Renal cortical epithelial cell (primary cell): ENCODE measurements around the gene HAUS7. TPM values are rescaled to one million over a fixed set of nuclear protein-coding genes. Genes with fewer than 3 reads are reported as not detected.
A peak's percentile ranks its signal among the peaks of the same experiment; 100 is the strongest.

ENCODE experiments used
- DNase-seq: peaks from one replicate; pipeline ENCODE4 v3.0.0-alpha.2; 2011; ENCODE audit warnings: low read depth
- total RNA-seq: library from RNA; depleted of rRNA; stranded (reverse); fragments of >200 nt; gene quantifications from 2 replicates; pipeline ENCODE4 v1.2.3, GENCODE V29; 2014

Gene HAUS7
- total RNA-seq, 1 donor from 2014 or later: 6.5 TPM

DNA sequence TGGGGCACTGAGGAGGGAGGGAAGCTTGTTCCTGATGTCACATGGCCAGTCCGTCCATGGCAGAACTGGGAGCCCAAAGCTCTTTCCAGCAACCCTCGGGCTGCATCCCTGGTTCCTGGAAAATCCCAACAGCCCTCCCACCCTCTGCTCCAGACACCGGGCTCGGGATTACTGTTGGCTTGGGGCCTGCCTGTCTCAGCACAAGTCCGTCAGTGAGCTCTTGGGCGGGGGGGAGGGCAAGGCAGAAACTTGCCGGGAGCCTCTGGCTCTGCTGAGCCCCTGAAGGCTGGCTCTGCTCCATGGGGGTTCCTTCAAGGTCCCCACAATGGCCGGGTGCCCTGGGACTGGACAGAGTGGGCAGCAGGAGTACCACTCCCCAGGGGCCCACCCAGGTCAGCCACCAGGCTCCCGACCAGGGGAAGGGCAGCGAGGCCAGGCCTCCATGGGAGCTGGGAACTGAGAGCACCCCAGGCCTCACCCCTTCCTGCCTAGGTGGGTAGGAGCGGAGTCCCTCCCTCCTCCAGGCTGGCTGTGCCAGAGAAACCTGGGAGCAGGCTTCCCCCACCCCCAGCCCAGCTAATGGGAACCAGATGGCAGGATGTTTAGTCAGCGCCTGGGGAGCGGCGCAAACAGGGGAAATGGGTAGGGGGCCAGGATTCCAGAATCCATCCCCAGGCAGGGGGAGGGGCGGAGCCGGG, 6.4 kb upstream of the HAUS7 start:
- DNase-seq: no peak

DNA sequence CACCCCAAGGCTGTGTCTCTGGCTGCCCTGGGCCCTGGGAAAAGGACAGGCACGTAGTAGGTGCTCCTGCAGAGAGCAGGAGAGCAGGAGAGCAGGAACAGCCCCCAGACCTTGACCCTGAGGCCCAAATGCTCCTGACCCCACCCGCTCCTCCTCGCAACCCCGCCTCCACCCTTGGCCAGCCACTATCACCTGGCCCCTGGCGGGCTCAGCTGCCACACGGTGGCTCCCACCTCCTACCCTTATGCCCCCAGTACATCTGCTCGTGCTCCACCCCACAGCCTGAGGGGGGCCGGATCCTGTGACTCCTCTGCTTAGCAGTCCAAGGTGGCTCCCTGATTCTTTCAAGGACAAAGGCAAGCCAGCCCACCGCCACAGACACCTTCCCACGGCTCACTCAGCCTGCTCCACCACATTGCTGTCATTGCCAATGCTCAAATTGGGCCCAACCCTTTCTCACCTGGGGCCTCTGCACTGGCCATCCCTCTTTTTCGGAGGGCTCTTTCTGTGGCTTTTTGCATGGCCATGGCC, 5.4 kb upstream of the HAUS7 start:
- no peak for DNase-seq

- no peak for DNase-seq
Measured at GRCh38 chrX:153475271-153475670, 4.9 kb upstream of the HAUS7 start.

- no peak for DNase-seq
Measured at GRCh38 chrX:153474718-153475117, 4.3 kb upstream of the HAUS7 start.

DNA sequence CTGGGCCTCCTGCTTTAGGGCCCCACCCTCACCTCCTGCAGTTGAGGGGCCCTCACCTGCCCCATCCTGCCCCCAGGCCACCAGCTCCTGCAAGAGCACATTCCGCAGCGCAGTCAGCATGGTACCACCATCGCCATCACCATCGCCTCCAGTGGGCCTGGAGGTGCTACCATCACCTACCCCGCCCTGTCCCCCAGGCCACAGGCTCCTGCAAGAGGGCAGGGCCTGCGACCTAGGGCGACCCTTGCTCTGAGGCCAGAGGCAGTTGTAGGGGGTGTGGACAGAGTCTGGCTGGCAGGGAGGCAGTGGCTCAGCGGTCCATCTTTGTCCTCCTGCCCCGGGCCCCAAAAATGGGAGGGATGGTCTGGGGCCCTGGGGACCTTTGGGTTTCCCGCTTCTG, 3.9 kb upstream of the HAUS7 start:
- no peak for DNase-seq

DNA sequence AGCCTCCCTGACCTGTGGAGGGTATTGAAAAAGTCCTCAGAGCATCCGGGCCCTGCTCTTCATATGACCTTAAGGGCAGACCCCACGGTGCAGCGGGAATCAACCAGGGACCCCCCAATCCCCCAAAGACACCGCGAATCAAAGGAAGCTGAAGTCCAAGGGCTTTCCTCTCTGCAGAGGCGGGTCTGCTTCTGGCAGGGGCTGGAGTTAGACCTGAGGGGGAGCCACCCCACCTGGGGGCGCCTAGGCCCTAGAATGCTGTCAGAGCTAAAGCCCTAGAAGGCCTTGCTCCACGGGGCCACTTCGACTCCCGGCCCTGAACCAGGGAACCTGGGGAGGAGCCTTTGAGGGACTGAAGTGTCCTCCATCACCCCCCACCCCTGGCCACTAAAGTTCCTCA, 2.8 kb upstream of the HAUS7 start:
- no peak for DNase-seq

DNA sequence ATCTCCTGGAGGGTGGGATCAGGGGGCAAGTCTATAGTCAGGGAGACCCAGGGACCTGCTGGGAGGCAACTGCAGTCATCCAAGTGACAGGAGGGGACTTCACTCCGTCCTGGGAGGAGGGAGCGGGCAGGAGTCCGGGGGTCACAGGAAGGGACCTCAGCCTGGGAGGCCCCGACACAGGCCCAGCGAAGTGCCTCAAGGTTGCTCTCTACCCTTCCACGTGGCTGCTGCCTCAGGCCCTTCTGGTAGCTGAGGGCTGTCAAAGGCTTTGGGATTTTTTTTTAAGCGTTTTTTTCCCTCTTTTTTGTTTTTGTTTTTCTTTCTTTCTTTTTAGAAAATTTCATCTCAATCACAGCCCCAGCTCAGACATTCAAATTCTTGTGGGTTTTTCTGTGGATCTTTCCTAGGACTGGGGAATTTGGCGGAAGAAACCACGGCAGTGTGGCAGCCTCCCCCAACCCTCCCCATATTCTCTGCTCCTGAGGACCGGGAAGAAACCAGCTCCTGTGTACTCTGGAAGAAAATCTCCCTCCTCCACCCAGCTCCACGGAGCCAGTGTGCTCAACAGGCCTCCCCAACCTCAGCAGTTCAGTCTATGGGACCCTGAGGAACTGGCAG, 1.4 kb upstream of the HAUS7 start:
- no peak for DNase-seq

GRCh38 chrX:153469811-153470410, 465 bp downstream of the HAUS7 start:
- DNase-seq: no peak

- no peak for DNase-seq
Measured at GRCh38 chrX:153468008-153468580, 2.3 kb downstream of the HAUS7 start.

- no peak for DNase-seq
Measured at GRCh38 chrX:153465691-153466380, 4.5 kb downstream of the HAUS7 start.

DNA sequence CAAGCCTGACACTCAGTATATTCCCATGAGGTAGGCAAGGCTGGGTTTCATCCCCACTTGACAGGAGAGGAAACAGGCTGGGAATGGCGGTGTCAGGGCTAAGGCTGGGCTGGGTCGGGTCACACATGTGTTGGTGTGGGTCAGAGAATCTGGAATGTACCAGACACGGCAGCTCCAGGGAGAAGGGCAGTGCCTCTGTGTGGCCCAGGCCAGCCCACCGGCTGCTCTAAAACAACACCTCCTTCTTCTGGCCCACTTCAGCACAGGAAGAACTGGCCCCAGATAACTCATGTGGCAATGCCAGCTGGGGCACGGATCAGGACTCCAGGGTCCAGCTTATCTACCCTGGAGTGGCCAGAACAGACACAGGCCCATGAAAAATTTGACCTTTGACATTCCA, 6.3 kb downstream of the HAUS7 start:
- no peak for DNase-seq

GRCh38 chrX:153463556-153463955, 6.8 kb downstream of the HAUS7 start:
- DNase-seq: no peak

- peak; percentile 11 for DNase-seq
Measured at GRCh38 chrX:153463031-153463430, 7.3 kb downstream of the HAUS7 start.

DNA sequence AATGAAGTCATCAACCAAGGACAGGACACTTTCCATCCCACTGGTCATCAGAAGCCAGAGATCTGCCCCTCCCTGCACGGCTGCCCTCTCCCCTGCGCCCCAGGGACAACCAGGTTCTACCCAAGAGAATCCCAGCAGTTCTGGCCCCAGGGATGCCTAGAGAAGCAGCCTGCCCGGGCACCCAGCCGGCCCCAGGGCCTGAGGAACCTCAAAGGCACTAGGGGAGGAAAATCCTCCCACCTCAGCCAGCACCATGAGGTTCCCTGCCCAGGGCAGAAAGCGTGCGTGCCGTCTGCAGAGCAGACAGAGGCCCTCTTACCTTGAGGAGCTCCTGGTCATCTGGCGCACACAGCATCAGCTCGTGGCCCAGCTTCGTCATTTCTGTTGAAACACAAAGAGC, 8.1 kb downstream of the HAUS7 start:
- no peak for DNase-seq

DNA sequence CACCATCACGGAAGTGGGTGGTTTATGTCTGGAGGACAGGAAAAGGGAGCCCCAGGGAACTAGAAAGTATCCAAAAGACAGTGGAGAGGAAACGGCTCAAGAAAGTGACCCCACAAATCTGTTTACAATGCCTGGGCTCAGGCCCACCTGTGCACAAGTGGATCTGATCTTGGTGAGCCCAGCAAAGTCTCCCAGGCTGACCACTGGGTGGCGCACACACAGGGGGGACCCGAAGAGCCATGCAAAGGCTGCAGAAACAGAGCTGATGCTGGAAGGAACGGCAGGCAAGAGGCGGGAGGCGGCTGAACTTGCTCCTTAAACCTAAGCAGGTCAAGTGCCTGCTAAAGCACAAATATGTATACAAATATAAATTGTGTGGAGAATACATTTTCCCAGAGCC, 9.6 kb downstream of the HAUS7 start:
- no peak for DNase-seq

DNA sequence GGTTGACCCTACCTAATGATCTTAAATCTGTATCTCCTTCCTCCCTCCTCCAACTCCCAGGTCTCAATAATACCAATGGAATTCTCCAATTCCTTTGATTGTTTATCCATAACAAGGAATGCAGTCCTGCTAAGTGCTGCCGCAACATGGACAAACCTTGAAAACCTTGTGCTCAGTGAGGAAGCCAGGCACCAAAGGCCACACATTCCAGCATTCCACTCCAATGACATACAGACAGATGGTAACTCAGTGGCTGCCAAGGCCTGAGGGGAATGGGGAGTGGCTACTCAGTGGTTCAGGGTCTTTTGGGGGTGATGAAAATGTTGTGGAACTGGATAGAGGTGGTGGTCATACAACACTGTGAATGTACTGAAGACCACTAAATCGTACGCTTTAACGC, 10.4 kb downstream of the HAUS7 start:
- peak; percentile 66 for DNase-seq

- DNase-seq: no peak
Measured at GRCh38 chrX:153458476-153458875, 11.9 kb downstream of the HAUS7 start.

DNA sequence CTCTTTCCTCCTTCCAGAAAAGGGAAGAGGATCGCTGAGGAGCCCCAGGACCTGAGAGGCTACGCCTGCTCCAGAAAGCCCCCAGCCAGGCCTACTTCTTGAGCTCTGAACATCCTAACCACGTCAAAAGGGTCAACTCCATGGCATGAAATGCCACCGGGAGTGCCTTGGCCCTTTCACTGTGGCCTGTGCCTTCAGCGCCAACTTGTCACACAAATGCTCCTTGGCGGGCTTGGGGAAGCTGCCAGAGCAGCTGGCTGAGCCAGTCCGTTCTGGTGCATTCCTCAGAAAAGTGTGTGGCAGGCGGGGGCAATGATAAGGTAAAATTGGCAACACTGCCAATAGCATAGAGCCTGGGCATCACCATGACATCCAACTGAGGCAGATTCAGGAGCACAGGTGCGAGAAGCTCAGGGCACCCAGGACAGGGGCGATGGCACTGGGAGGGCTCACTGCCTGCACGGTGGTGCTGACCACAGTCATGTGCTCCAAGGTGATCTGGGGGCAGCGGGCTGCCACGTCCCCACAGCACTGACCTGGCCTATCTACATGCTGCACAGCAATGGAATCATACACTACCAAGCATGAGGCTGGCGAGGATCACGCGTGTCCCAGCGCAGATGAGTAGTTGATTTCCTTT, 12.4 kb downstream of the HAUS7 start:
- no peak for DNase-seq

DNA sequence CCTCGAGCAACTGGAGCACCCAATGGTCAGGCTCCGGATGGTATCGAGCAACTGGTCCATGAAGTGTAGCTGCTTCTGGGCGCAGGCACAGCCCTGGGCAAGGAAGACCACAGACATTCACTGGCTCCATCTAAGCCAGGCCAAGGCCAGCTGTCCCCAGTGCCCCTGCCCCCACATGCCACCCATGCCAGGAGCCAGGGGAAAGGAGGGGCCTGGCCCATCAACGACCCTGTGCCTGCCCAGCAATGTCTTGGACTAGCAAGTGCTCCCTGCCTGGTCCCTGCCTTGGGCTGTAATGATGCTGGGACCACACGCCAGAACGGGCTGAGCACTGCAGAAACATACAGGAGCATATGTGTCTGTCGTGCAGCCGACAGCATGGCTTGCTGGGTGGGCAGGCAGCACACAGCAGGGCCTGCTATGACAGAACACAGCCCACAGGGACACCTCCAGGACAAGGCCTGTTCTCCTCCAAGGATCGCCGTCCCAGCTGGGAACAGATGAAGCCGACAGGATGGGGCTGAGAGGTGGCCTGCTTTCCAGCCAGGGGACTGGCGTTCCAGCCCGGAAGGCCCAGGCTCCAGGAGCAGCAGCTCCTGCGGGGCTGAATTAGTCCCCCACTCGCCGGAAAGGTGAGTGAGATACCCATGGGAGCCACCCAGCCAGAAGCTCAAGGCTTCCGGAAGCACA, 13.1 kb downstream of the HAUS7 start:
- no peak for DNase-seq

GRCh38 chrX:153456704-153457103, 13.7 kb downstream of the HAUS7 start:
- DNase-seq: no peak

- no peak for DNase-seq
Measured at GRCh38 chrX:153456161-153456560, 14.2 kb downstream of the HAUS7 start.
